Hematopoietic multipotent progenitor cell treated with erythropoietin and hydrocortisone succinate and interleukin-3 and kit ligand, for 4 days (in vitro differentiated cells): ENCODE results near the gene RASAL3.
"Not testable (repeated sequence)": the region's sequence is repeated elsewhere in the genome, so short reads cannot be mapped to it uniquely, and the experiment has no call there.

Experiments
- DNase-seq: peaks from one replicate; pipeline ENCODE4 v3.0.0-alpha.2; 2015

RASAL3 gene

GRCh38 chr19:15464394-15465385 lies at the start of gene RASAL3:
Gene RASAL3 (minus strand): TSS chr19:15464544. CDS start chr19:15464358, 186 bp downstream.
- DNase-seq, result peak; percentile 86

DNA sequence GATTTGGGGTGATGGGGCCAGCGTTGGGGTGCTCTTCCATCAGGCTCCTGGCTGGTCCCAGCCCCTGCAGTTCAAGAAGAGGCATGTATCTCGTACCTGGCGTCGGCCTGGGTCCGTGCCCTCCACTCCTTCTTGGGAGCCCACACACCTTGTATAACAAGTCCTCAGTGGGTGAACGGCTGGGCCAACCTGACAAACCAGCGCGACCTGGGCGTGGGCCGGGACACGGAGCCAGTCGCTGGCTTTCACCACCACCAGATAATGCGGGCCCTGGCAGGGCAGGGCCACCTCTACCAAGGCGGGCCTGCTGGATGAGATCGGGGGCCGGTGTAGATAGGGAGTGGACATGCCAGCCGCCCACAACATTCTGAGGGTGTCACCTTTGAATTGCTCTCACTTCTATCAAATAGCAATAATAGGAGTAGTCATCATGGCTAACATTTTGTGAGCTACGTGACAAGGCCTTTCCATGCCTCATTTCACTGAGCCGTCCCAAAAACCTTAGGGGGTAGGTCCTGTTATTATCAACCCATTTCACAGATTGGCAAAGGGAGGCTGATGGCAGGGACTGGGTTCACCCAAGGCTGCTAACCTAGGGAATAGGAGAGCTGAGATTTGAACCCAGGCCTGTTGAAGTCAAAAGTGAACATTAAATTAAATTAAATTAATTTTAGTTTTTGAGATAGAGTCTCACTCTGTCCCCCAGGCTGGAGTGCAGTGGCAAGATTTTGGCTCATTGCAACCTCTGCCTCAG lies 47.5 kb upstream of the RASAL3 start:
- DNase-seq, result no peak

GRCh38 chr19:15508035-15508710 lies 43.8 kb upstream of the RASAL3 start, which contains the start of gene CYP4F22:
Gene CYP4F22 (plus strand): TSS chr19:15508525. CDS start chr19:15525337, 16,812 bp downstream.
- DNase-seq, result no peak

DNA sequence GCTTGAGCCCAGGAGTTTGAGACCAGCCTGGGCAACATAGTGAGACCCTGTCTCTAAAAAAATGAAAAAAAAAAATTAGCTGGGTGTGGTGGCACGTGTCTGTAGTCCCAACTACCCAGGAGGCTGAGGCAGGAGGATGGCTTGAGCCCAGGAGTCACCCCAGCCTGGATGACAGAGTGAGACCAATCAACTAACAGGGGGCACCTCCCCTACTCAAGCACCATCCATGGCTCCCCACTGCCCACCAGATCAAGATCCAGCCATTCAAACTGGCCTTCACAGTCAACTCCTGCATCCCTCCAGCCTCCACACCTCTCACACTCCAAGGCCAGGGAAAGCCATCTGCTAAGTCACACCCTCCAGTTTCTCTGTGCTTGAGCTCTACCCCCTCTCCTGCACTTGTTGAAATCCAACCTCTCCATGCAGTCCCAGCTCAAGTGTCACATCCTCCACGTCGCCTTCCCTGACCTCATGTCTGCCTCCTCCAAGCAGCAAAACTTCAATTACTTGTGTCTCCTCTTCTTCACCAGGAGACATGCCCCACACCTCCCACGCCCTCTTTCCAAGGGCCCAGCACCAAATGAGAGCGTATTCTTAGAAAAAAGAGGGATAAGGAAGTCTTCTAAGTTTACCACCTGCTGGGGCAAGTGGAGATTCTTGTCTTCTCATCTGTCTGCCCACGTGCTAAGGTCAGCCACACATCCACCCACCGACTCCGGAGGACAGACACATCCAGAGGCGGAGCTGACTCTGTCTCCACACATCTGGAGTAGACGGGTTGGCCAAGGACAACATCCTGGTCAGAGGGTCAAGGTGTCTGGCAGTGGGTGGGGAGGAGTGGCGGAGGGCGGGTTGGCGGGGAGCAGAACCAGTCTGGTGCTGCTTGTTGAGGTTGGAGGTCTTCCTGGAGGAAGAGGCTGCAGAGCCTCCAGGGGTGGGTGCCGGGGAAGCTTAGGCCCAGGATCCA lies 43.0 kb upstream of the RASAL3 start:
- DNase-seq, result no peak

- no peak for DNase-seq
Observed at GRCh38 chr19:15506074-15506571, 41.8 kb upstream of the RASAL3 start.

DNA sequence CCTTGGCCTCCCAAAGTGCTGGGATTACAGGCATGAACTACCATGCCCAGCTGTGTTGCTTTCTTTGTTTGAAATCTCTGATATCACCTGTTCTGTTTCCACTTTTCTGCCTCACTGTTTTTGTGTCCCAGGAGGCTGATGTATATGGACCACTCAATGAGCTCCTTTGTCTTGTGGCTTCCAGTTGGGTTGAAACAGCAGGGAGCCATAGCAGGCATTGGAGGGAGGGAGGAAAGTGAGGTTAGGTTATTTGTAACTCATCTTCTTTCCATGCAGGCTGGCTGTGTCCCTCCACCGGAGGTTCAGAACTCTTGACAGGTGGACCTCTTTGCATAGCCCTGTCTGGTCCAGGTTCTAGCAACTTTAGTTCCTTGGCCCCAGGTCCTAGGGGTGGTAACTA lies 37.9 kb upstream of the RASAL3 start:
- DNase-seq, result no peak

DNA sequence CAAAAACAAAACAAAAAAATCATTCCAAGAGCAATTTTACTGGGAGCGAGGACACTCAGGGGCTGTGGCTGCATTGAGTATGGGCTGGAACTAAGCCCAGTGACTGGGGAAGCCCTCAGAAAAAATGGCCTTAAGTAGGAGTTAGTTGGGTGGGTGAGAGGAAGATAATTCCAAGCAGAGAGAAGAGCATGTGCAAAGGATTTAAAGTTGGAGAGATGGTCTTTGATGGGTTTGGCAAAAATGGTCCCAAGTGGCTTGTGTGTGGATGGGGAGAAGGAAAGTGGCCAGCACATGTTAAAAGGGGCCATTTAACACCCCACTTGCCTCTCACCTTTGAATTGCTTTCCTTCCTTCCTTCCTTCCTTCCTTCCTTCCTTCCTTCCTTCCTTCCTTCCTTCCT lies 37.3 kb upstream of the RASAL3 start:
- DNase-seq, result no peak

GRCh38 chr19:15498910-15499309 lies 34.6 kb upstream of the RASAL3 start:
- DNase-seq, result peak; percentile 43

GRCh38 chr19:15498156-15498858 lies 34.0 kb upstream of the RASAL3 start:
- no peak for DNase-seq

- no peak for DNase-seq
Observed at GRCh38 chr19:15495151-15495550, 30.8 kb upstream of the RASAL3 start.

DNA sequence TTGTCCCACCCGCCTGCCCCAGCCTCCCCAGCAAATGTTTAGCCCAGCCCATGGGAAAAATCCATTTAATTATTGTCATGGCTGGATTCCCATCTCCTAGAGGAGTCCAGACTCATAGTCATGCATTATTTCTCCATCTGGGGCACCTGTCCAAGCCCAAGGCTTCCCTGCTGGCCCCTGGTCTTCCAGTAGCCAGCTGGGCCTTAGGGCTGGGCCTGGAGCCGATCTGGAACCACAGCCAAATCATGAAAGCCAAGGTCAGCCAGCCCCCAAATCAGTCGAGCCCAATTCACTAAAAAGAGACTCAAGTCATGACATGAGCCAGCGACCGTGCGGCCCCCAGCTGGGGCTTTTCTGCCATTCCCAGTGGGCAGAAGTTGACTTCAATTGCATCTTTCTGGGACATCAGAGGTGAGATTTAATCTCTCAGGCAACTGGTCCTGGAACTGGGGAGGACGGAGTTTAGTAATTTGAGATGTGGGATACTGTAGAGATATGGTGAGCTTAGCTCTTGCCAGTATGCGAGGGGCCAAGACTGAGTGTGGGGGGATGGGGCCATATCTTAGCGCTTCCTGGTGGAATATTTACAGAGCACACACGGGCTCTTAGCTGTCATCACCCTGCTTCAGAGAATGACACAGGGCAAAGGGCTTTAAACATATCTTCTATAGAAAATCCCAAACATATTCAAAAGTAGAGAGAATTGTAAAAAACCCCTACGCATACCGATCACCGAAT lies 24.3 kb upstream of the RASAL3 start:
- DNase-seq, result no peak

GRCh38 chr19:15487038-15487437 lies 22.7 kb upstream of the RASAL3 start:
- DNase-seq, result no peak

DNA sequence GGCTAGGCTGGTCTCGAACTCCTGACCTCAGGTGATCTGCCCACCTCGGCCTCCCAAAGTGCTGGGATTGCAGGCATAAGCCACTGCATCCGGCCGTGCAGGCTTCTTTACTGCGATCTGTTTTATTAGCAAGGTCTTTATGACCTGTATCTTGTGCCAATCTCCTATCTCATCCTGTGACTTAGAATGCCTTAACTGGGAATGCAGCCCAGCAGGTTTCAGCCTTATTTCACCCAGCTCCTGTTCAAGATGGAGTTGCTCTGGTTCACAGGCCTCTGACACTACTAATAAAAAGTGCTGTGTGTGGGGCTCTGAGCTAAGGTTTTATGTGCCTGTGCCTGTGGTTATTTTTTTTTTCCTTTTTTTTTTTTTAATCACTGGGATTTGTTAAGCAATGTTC lies 21.4 kb upstream of the RASAL3 start:
- not testable (repeated sequence) for DNase-seq

- not testable (repeated sequence) for DNase-seq
Observed at GRCh38 chr19:15480996-15481395, 16.7 kb upstream of the RASAL3 start.

GRCh38 chr19:15479391-15480345 lies 15.3 kb upstream of the RASAL3 start, which contains the start of gene PGLYRP2:
Gene PGLYRP2 (minus strand): TSS chr19:15479501. CDS start chr19:15479371, 130 bp downstream.
- DNase-seq, result peak; percentile 81

- DNase-seq, result peak; percentile 69
Observed at GRCh38 chr19:15476325-15476724, 12.0 kb upstream of the RASAL3 start.

- no peak for DNase-seq
Observed at GRCh38 chr19:15475611-15476010, 11.3 kb upstream of the RASAL3 start.

GRCh38 chr19:15475169-15475568 lies 10.8 kb upstream of the RASAL3 start:
- DNase-seq, result no peak

GRCh38 chr19:15473821-15474220 lies 9.5 kb upstream of the RASAL3 start:
- not testable (repeated sequence) for DNase-seq
